GM21360 (cell line): ENCODE data around the gene CPA2.
"Not testable (repeated sequence)": the region's sequence is repeated elsewhere in the genome, so short reads cannot be mapped to it uniquely, and the experiment has no call there.

Experiments
- ATAC-seq: cut with Tn5 transposase; IDR thresholded peaks from one replicate; pipeline ENCODE4 v1.9.1; 2021; ENCODE audit warnings: mild to moderate bottlenecking, moderate library complexity; ENCODE audit not compliant: unreplicated experiment

The CPA2 gene

GRCh38 chr7:130266258-130266960 lies at the start of gene CPA2:
TSS of gene CPA2 (plus strand) at chr7:130266863. CDS start at chr7:130266882, 19 bp downstream.
- no peak for ATAC-seq

- ATAC-seq, result no peak
These were observed 47.6 kb upstream of the CPA2 start for GRCh38 chr7:130218806-130219620.

- ATAC-seq, result no peak
These were observed 46.8 kb upstream of the CPA2 start for GRCh38 chr7:130219871-130220270.

- no peak for ATAC-seq
These were observed 44.9 kb upstream of the CPA2 start for GRCh38 chr7:130221746-130222145.

GRCh38 chr7:130223646-130224045 lies 43.0 kb upstream of the CPA2 start:
- ATAC-seq, result no peak

- no peak for ATAC-seq
These were observed 42.5 kb upstream of the CPA2 start for GRCh38 chr7:130224210-130224609.

GRCh38 chr7:130224923-130225322 lies 41.7 kb upstream of the CPA2 start:
- ATAC-seq, result not testable (repeated sequence)

- ATAC-seq, result no peak
These were observed 40.3 kb upstream of the CPA2 start for GRCh38 chr7:130226333-130226732.

GRCh38 chr7:130227883-130228575 lies 38.6 kb upstream of the CPA2 start:
- ATAC-seq, result no peak

GRCh38 chr7:130228840-130229502 lies 37.7 kb upstream of the CPA2 start:
- no peak for ATAC-seq

GRCh38 chr7:130229981-130230380 lies 36.7 kb upstream of the CPA2 start:
- not testable (repeated sequence) for ATAC-seq

- no peak for ATAC-seq
These were observed 34.9 kb upstream of the CPA2 start for GRCh38 chr7:130231792-130232191.

- no peak for ATAC-seq
These were observed 34.5 kb upstream of the CPA2 start for GRCh38 chr7:130232209-130232608.

- no peak for ATAC-seq
These were observed 32.6 kb upstream of the CPA2 start for GRCh38 chr7:130234078-130234477.

GRCh38 chr7:130236361-130236760 lies 30.3 kb upstream of the CPA2 start:
- ATAC-seq, result not testable (repeated sequence)

- no peak for ATAC-seq
These were observed 26.4 kb upstream of the CPA2 start for GRCh38 chr7:130240240-130240639.

GRCh38 chr7:130242198-130243014 lies 24.3 kb upstream of the CPA2 start:
- peak; percentile 59 for ATAC-seq

GRCh38 chr7:130243486-130243885 lies 23.2 kb upstream of the CPA2 start:
- ATAC-seq, result not testable (repeated sequence)

- ATAC-seq, result not testable (repeated sequence)
These were observed 20.2 kb upstream of the CPA2 start for GRCh38 chr7:130246491-130246890.

GRCh38 chr7:130248842-130249241 lies 17.8 kb upstream of the CPA2 start:
- ATAC-seq, result not testable (repeated sequence)
